GM21367 (cell line): ENCODE results near the gene PRPF40B.
"Not testable (repeated sequence)": the region's sequence is repeated elsewhere in the genome, so short reads cannot be mapped to it uniquely, and the experiment has no call there.

ENCODE experiments used
- ATAC-seq: cut with Tn5 transposase; IDR thresholded peaks from one replicate; pipeline ENCODE4 v1.9.1; 2021; ENCODE audit not compliant: unreplicated experiment

PRPF40B gene

GRCh38 chr12:49623142-49623904, at the start of gene PRPF40B:
PRPF40B (plus strand) TSS chr12:49623561; CDS start chr12:49623591, 30 bp downstream.
- peak; percentile 70 for ATAC-seq

GRCh38 chr12:49577589-49578315, 45.6 kb upstream of the PRPF40B start:
- ATAC-seq, result no peak

GRCh38 chr12:49578471-49579112, 44.8 kb upstream of the PRPF40B start:
- no peak for ATAC-seq

GRCh38 chr12:49580572-49581535, 42.5 kb upstream of the PRPF40B start:
- no peak for ATAC-seq

- no peak for ATAC-seq
These were observed 41.2 kb upstream of the PRPF40B start for GRCh38 chr12:49582201-49582600.

- no peak for ATAC-seq
These were observed 40.5 kb upstream of the PRPF40B start for GRCh38 chr12:49582850-49583249.

GRCh38 chr12:49583366-49584094, 39.8 kb upstream of the PRPF40B start:
- no peak for ATAC-seq

GRCh38 chr12:49584591-49584990, 38.8 kb upstream of the PRPF40B start:
- ATAC-seq, result no peak

- ATAC-seq, result no peak
These were observed 37.6 kb upstream of the PRPF40B start for GRCh38 chr12:49585477-49586459.

- no peak for ATAC-seq
These were observed 36.0 kb upstream of the PRPF40B start for GRCh38 chr12:49587174-49587908.

- no peak for ATAC-seq
These were observed 35.1 kb upstream of the PRPF40B start for GRCh38 chr12:49588281-49588680.

GRCh38 chr12:49588721-49589516, 34.4 kb upstream of the PRPF40B start:
- ATAC-seq, result no peak

- ATAC-seq, result no peak
These were observed 24.8 kb upstream of the PRPF40B start for GRCh38 chr12:49598527-49598926.

GRCh38 chr12:49599961-49600360, 23.4 kb upstream of the PRPF40B start:
- no peak for ATAC-seq

GRCh38 chr12:49603721-49604120, 19.6 kb upstream of the PRPF40B start:
- ATAC-seq, result no peak

- ATAC-seq, result no peak
These were observed 18.5 kb upstream of the PRPF40B start for GRCh38 chr12:49604856-49605255.

- not testable (repeated sequence) for ATAC-seq
These were observed 17.8 kb upstream of the PRPF40B start, which contains the start of gene FAM186B for GRCh38 chr12:49605539-49605938. FAM186B (minus strand) TSS chr12:49605639; CDS start chr12:49605477, 162 bp downstream.
